ENCODE results near the gene KCNK7. TPM values are rescaled to one million over a fixed set of nuclear protein-coding genes. Genes with fewer than 3 reads are reported as not detected.

The KCNK7 gene
- total RNA-seq, 1 donor from 2014 or later: 0.84 TPM

Small RNA genes lying within 50 kb of the gene (microRNA-seq; reads per million reads assigned to microRNA genes)
- 1.4 reads per million for gene MIR4690

Other genes with a start within 250 kb of the KCNK7 start
- 0.20 and 0.29 TPM in 2 replicates for gene TIGD3, start 241.0 kb downstream of the KCNK7 start, total RNA-seq
- 1.9 and 2.6 TPM in 2 replicates for gene SLC25A45, start 213.2 kb downstream of the KCNK7 start, total RNA-seq
- 61.2 and 76.3 TPM in 2 replicates for gene FRMD8, start 209.2 kb downstream of the KCNK7 start, total RNA-seq
- gene NEAT1, start 173.0 kb downstream of the KCNK7 start, total RNA-seq: 202 and 317 TPM in 2 replicates
- gene MALAT1, start 96.8 kb downstream of the KCNK7 start, total RNA-seq: 7,772 and 8,991 TPM in 2 replicates
- 106 and 128 TPM in 2 replicates for gene SCYL1, start 70.7 kb downstream of the KCNK7 start, total RNA-seq
- gene LTBP3, start 37.4 kb downstream of the KCNK7 start, total RNA-seq: 33.2 and 36.5 TPM in 2 replicates
- gene ZNRD2, start 25.3 kb downstream of the KCNK7 start, total RNA-seq: 40.4 and 45.1 TPM in 2 replicates
- 45.2 and 47.5 TPM in 2 replicates for gene FAM89B, start 23.3 kb downstream of the KCNK7 start, total RNA-seq
- 9.4 and 10.1 TPM in 2 replicates for gene EHBP1L1, start 19.7 kb downstream of the KCNK7 start, total RNA-seq
- gene MAP3K11, start 18.4 kb upstream of the KCNK7 start, total RNA-seq: 55.4 and 61.3 TPM in 2 replicates
- gene PCNX3, start 20.0 kb upstream of the KCNK7 start, total RNA-seq: 45.6 and 51.2 TPM in 2 replicates
- gene SIPA1, start 42.3 kb upstream of the KCNK7 start, total RNA-seq: 19.0 and 26.7 TPM in 2 replicates
- gene RELA, start 67.1 kb upstream of the KCNK7 start, total RNA-seq: 62.2 and 68.9 TPM in 2 replicates
- 26.8 and 31.4 TPM in 2 replicates for gene KAT5, start 116.5 kb upstream of the KCNK7 start, total RNA-seq
- gene RNASEH2C, start 125.0 kb upstream of the KCNK7 start, total RNA-seq: 24.7 and 25.0 TPM in 2 replicates
- gene AP5B1, start 185.2 kb upstream of the KCNK7 start, total RNA-seq: 10.4 and 10.9 TPM in 2 replicates
- 0.22 and 1.0 TPM in 2 replicates for gene OVOL1, start 191.3 kb upstream of the KCNK7 start, total RNA-seq
- gene SNX32, start 238.2 kb upstream of the KCNK7 start, total RNA-seq: 1.2 and 1.5 TPM in 2 replicates

All from astrocyte (in vitro differentiated cells and primary cell).